IMR-90 (cell line): ENCODE data around the gene ARHGAP8. TPM values are rescaled to one million over a fixed set of nuclear protein-coding genes. Genes with fewer than 3 reads are reported as not detected.

Experiments used
- ATAC-seq: fragments of 200-7000 bp; cut with Tn5 transposase; 2 replicates; pipeline ENCODE4 v1.9.1; 2020; ENCODE audit warnings: low read depth, mild to moderate bottlenecking, moderate library complexity
- BruUV-seq: library from RNA; stranded (reverse); fragments of 400-500 nt; replicated peaks from 2 replicates; lab custom pipeline; 2021; lab: Mats Ljungman, UMichigan
- CTCF ChIA-PET: fragments of 300-600 bp; formaldehyde crosslinking; extraction: SDS; loops from one replicate; lab custom pipeline; 2021; ENCODE audit warnings: antibody characterized with exemption; lab: Yijun Ruan, JAX
- POLR2A ChIA-PET: fragments of 300-600 bp; sonication (Branson Sonifier 250); formaldehyde crosslinking; loops from one replicate; lab custom pipeline; 2022; ENCODE audit warnings: antibody characterized with exemption; ENCODE audit not compliant: unreplicated experiment; lab: Charles Lee
- DNase-seq: peaks from one replicate; pipeline ENCODE4 v3.0.0; 2013
- H2AFZ ChIP-seq: replicated peaks from 2 replicates; pipeline ENCODE3; 2013; ENCODE audit warnings: low read length, mild to moderate bottlenecking; ENCODE audit not compliant: poor library complexity
- H2AK5ac ChIP-seq: 2 replicates; pipeline ENCODE4 v1.6.1; 2013; ENCODE audit warnings: low read depth, low read length, inconsistent platforms
- H2AK9ac ChIP-seq: replicated peaks from 2 replicates; pipeline ENCODE3; 2013; ENCODE audit warnings: mild to moderate bottlenecking, low read depth, low read length, moderate library complexity; ENCODE audit not compliant: poor library complexity
- H2BK120ac ChIP-seq: 2 replicates; pipeline ENCODE4 v1.6.1; 2013; ENCODE audit warnings: low read depth, low read length, inconsistent platforms
- H2BK15ac ChIP-seq: 3 replicates; pipeline ENCODE4 v1.6.1; 2013; ENCODE audit warnings: low read depth, low read length, inconsistent platforms
- H2BK20ac ChIP-seq: 2 replicates; pipeline ENCODE4 v1.6.1; 2013; ENCODE audit warnings: low read depth, mild to moderate bottlenecking, inconsistent platforms, low read length, moderate library complexity
- H2BK5ac ChIP-seq: 2 replicates; pipeline ENCODE4 v1.6.1; 2013; ENCODE audit warnings: mild to moderate bottlenecking, low read depth, low read length, inconsistent platforms; ENCODE audit not compliant: poor library complexity, severe bottlenecking
- H3K14ac ChIP-seq: replicated peaks from 2 replicates; pipeline ENCODE4 v1.6.1; 2013; ENCODE audit warnings: low read depth, low read length, inconsistent platforms
- H3K18ac ChIP-seq: 2 replicates; pipeline ENCODE4 v1.6.1; 2013; ENCODE audit warnings: low read depth, low read length, control low read depth
- H3K23ac ChIP-seq: 2 replicates; pipeline ENCODE4 v1.6.1; 2013; ENCODE audit warnings: low read depth, low read length, inconsistent platforms
- H3K27ac ChIP-seq: 2 replicates; pipeline ENCODE4 v1.5.1; 2013; ENCODE audit warnings: mild to moderate bottlenecking, control low read depth, low read length; ENCODE audit not compliant: insufficient read depth
- H3K27me3 ChIP-seq: 2 replicates; pipeline ENCODE4 v1.6.1; 2013; ENCODE audit warnings: low read length; ENCODE audit not compliant: control insufficient read depth, insufficient read depth
- H3K36me3 ChIP-seq: 2 replicates; pipeline ENCODE4 v1.6.1; 2013; ENCODE audit warnings: low read length, mixed read lengths; ENCODE audit not compliant: control insufficient read depth, insufficient read depth
- H3K4ac ChIP-seq: 2 replicates; pipeline ENCODE4 v1.6.1; 2013; ENCODE audit warnings: low read depth, low read length, inconsistent platforms
- H3K4me1 ChIP-seq: 2 replicates; pipeline ENCODE4 v1.6.1; 2013; ENCODE audit warnings: low read length, mixed read lengths; ENCODE audit not compliant: control insufficient read depth, insufficient read depth
- H3K4me2 ChIP-seq: 2 replicates; pipeline ENCODE4 v1.6.1; 2013; ENCODE audit warnings: low read depth, mild to moderate bottlenecking, control low read depth, low read length, moderate library complexity
- H3K4me3 ChIP-seq: 2 replicates; pipeline ENCODE4 v1.5.1; 2013; ENCODE audit warnings: low read depth, mild to moderate bottlenecking, control low read depth, low read length, moderate library complexity; ENCODE audit not compliant: insufficient read depth
- H3K56ac ChIP-seq: 2 replicates; pipeline ENCODE4 v1.6.1; 2013; ENCODE audit warnings: low read length, inconsistent platforms; ENCODE audit not compliant: insufficient read depth; ENCODE audit errors: extremely low read depth
- H3K79me1 ChIP-seq, 2 experiments: 2 replicates each; pipeline ENCODE4 v1.6.1; 2013; ENCODE audit warnings: low read length in 2 of 2, inconsistent platforms in 1 of 2, low read depth in 1 of 2
- H3K9ac ChIP-seq: 2 replicates; pipeline ENCODE4 v1.6.1; 2013; ENCODE audit warnings: low read depth, low read length, control low read depth
- H3K9me1 ChIP-seq: 2 replicates; pipeline ENCODE4 v1.6.1; 2013; ENCODE audit warnings: low read length, inconsistent platforms; ENCODE audit not compliant: insufficient read depth
- H3K9me3 ChIP-seq: 2 replicates; pipeline ENCODE4 v1.6.1; 2013; ENCODE audit warnings: low read length; ENCODE audit not compliant: control insufficient read depth, insufficient read depth
- H4K20me1 ChIP-seq: 2 replicates; pipeline ENCODE4 v1.6.1; 2013; ENCODE audit warnings: low read length, inconsistent platforms; ENCODE audit not compliant: insufficient read depth
- H4K5ac ChIP-seq: 2 replicates; pipeline ENCODE4 v1.6.1; 2013; ENCODE audit warnings: mild to moderate bottlenecking, low read depth, low read length, control low read depth
- H4K8ac ChIP-seq, 2 experiments: 2 replicates each; pipeline ENCODE4 v1.6.1; 2013; ENCODE audit warnings: low read depth in 2 of 2, low read length in 2 of 2, control low read depth in 1 of 2, inconsistent platforms in 1 of 2
- H4K91ac ChIP-seq: 2 replicates; pipeline ENCODE4 v1.6.1; 2013; ENCODE audit warnings: low read depth, low read length, inconsistent platforms; ENCODE audit not compliant: insufficient read depth
- WGBS, 2 experiments: methylation state at CpG; one replicate each; pipeline versions ENCODE4 v1.1.5 to v1.1.7; 2013; ENCODE audit warnings: missing lambda C conversion rate in 2 of 2; ENCODE audit not compliant: insufficient read length in 1 of 2; ENCODE audit errors: extremely low coverage in 2 of 2; 5-methylcytosine and 5-hydroxymethylcytosine counted together
- dilution Hi-C: fragments of 300-500 bp; cut with HindIII; formaldehyde crosslinking; loops from one replicate; pipeline ENCODE4 v1.14.3; 2018; ENCODE audit warnings: low sequenced_read_pairs; ENCODE audit not compliant: unreplicated experiment
- in situ Hi-C: fragments of 300-500 bp; cut with MboI; formaldehyde crosslinking; loops from 3 replicates; pipeline ENCODE4 v1.14.3; 2019; ENCODE audit warnings: low sequenced_read_pairs, inconsistent platforms, mixed read lengths
- intact Hi-C: fragments of 100-400 bp; cut with micrococcal nuclease; formaldehyde crosslinking; loops from 2 replicates; pipeline ENCODE4 v1.10.0; 2022
- polyA plus RNA-seq, 3 experiments: library from polyadenylated mRNA; depleted of rRNA; stranded (reverse); fragments of >200 nt; gene quantifications; 2 replicates each; pipeline ENCODE4 v1.2.3, GENCODE V29; 2012; ENCODE audit warnings: low replicate concordance in 1 of 3
- total RNA-seq: library from RNA; depleted of rRNA; stranded (reverse); fragments of >200 nt; gene quantifications from 2 replicates; pipeline ENCODE4 v1.2.3, GENCODE V29; 2012
- TF ChIP-seq, protein P1 (sequence below): fragments of 150-350 bp; IDR thresholded peaks from 2 replicates; pipeline ENCODE4 v1.6.1; 2017; ENCODE audit warnings: mild to moderate bottlenecking, antibody characterized with exemption, low read length, low read depth

Gene ARHGAP8
- total and polyA plus RNA-seq, 2 of the 4 experiments (the other 2 are of a cell fraction) = 0.18 to 0.21 TPM

DNA sequence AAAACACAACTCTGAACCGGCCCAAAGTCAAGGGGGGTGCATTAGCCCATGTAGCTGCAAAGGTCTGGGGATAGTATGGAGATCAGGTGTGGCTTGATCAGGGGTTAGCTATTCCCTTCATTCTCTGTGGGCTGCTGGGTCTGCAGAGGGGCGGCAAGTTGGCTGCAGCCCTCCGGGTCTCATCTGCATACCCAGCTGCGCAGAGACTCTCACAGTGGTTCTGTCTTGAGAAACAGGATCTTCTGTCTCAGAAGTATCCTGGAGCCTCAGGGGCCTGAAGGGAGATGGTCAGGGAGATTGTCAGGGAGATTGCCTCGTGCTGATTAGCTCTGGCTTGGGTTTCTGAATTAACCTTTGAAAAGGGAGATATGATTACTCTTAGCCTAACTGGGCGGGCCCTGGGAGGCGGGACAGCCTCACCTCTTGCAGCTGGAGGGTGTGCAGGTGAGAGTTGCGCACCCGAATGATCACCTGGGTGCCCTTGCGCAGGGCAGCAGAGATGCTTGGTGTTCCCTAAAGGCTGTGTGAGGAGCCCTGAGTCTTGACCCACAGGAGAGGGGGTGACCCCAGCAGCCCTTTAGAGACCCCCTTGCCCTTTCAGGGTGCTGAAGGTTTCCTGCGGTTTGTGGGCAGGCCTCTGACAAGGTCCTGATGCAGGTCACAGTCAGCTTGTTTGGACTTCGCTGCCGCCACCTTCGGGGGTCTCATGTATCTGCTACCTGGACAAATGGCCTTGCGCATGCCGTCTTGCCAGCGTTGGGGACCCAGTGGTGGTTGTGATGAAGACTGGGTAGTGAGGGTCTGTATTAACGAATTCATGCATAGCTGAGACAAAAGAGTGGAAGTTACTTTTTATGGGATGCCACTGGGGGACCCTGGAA is 7.3 kb downstream of the ARHGAP8 start:
- Histone ChIP-seq H4K91ac (no peak overlapping the region), H4K5ac (no peak overlapping the region), H2BK120ac (no peak overlapping the region), H3K4me3 (no peak overlapping the region), H3K79me1 (no peaks in the 10 kb centered on the region), H3K9ac (no peak overlapping the region), H2BK5ac (no peak overlapping the region), H3K18ac (no peak overlapping the region), H3K14ac (no peak overlapping the region), H3K9me3 (no peaks in the 10 kb centered on the region), H2AFZ (no peak overlapping the region), H3K27ac (no peak overlapping the region), H4K8ac (no peak overlapping the region), H3K23ac (no peak overlapping the region), H2BK15ac (no peak overlapping the region), H3K36me3 (no peaks in the 10 kb centered on the region), H3K4me2 (no peak overlapping the region), H2AK9ac (no peak overlapping the region), H2BK20ac (no peak overlapping the region), H4K20me1 (no peaks in the 10 kb centered on the region), H3K9me1 (peaks cover 3% of the 10 kb centered on the region; the same call in 1 of the 2 replicates), H2AK5ac (no peak overlapping the region), H3K4me1 (peaks cover 7% of the 10 kb centered on the region; the same call in 1 of the 2 replicates), H3K27me3 (peaks cover 22% of the 10 kb centered on the region), H3K56ac (no peak overlapping the region), H3K4ac (no peak overlapping the region)
- DNase-seq (no peak), ATAC-seq (no peak)
- no TSS peak for BruUV-seq
- TF ChIP-seq, protein P1, sequence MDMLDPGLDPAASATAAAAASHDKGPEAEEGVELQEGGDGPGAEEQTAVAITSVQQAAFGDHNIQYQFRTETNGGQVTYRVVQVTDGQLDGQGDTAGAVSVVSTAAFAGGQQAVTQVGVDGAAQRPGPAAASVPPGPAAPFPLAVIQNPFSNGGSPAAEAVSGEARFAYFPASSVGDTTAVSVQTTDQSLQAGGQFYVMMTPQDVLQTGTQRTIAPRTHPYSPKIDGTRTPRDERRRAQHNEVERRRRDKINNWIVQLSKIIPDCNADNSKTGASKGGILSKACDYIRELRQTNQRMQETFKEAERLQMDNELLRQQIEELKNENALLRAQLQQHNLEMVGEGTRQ = no peak
- dilution Hi-C loops (no loop called here), intact Hi-C loops (no loop called here), in situ Hi-C loops (no loop called here)
- WGBS, 2 experiments = 93% methylated on average over 7 of the region's 18 CpGs; no CpG with 5 or more reads in 1 of the 2 experiments
- CTCF ChIA-PET = no interaction called here
- POLR2A ChIA-PET = no interaction called here
